SU-DHL-6 (cell line): ENCODE measurements around the gene FADS1.
A peak's percentile ranks its signal among the peaks of the same experiment; 100 is the strongest.

ENCODE experiments used
- H2AFZ ChIP-seq: fragments of 200-600 bp; sonication (generic); 2 replicates; pipeline ENCODE4 v1.6.1; 2014; ENCODE audit warnings: low read depth, mild to moderate bottlenecking, moderate library complexity, mixed read lengths, antibody characterized with exemption, low read length; ENCODE audit not compliant: severe bottlenecking
- H3F3A ChIP-seq: fragments of 200-600 bp; shearing (Covaris generic); 2 replicates; pipeline ENCODE4 v1.6.0; 2016; ENCODE audit warnings: antibody characterized with exemption, mild to moderate bottlenecking; ENCODE audit not compliant: insufficient read depth
- H3K27ac ChIP-seq: fragments of 200-600 bp; sonication (generic); 2 replicates; pipeline ENCODE4 v1.5.1; 2016; ENCODE audit warnings: low read depth, mild to moderate bottlenecking, low read length, moderate library complexity, mixed read lengths
- H3K27me3 ChIP-seq: fragments of 200-600 bp; sonication (generic), shearing (Covaris generic); 2 replicates; pipeline ENCODE4 v1.6.0; 2014; ENCODE audit warnings: mild to moderate bottlenecking, low read length
- H3K36me3 ChIP-seq: fragments of 200-600 bp; sonication (generic); 2 replicates; pipeline ENCODE4 v1.6.1; 2014; ENCODE audit warnings: mild to moderate bottlenecking, low read length, mixed read lengths
- H3K4me2 ChIP-seq: fragments of 300-600, 200-600 bp; shearing (Covaris generic), sonication (generic); 2 replicates; pipeline ENCODE4 v1.6.0; 2014; ENCODE audit warnings: low read length, low read depth, mild to moderate bottlenecking; ENCODE audit not compliant: poor library complexity, severe bottlenecking
- H3K4me3 ChIP-seq: fragments of 200-600 bp; sonication (generic); 2 replicates; pipeline ENCODE4 v1.5.1; 2014; ENCODE audit warnings: antibody characterized with exemption, low read length, mild to moderate bottlenecking, mixed read lengths; ENCODE audit not compliant: insufficient read depth, poor library complexity, severe bottlenecking
- H3K79me2 ChIP-seq: fragments of 200-600 bp; sonication (generic); 2 replicates; pipeline ENCODE4 v1.6.1; 2014; ENCODE audit warnings: mild to moderate bottlenecking, low read length, moderate library complexity; ENCODE audit not compliant: insufficient read depth
- H3K9ac ChIP-seq: fragments of 200-600 bp; sonication (generic); 2 replicates; pipeline ENCODE4 v1.7.0; 2014; ENCODE audit warnings: mild to moderate bottlenecking, low read length
- H3K9me2 ChIP-seq: fragments of 200-600 bp; sonication (generic); replicated peaks from 2 replicates; pipeline ENCODE4 v1.6.1; 2014; ENCODE audit warnings: low read length; ENCODE audit not compliant: insufficient read depth
- H3K9me3 ChIP-seq: fragments of 200-600 bp; sonication (generic); 2 replicates; pipeline ENCODE4 v1.6.1; 2014; ENCODE audit warnings: low read length, mixed read lengths; ENCODE audit not compliant: insufficient read depth
- H4K20me1 ChIP-seq: fragments of 200-600 bp; sonication (generic); 2 replicates; pipeline ENCODE4 v1.6.1; 2014; ENCODE audit warnings: low read depth, mild to moderate bottlenecking, antibody characterized with exemption, low read length, moderate library complexity, mixed read lengths
- EZH2phosphoT487 ChIP-seq: fragments of 200-600 bp; sonication (generic), shearing (Covaris generic); conservative IDR thresholded peaks from 2 replicates; pipeline ENCODE4 v1.6.1; 2018; ENCODE audit warnings: mild to moderate bottlenecking, antibody characterized with exemption, low read length, moderate library complexity, mixed read lengths
- TF ChIP-seq, protein P1 (sequence below): fragments of 200-600 bp; sonication (generic); IDR thresholded peaks from one replicate; pipeline ENCODE4 v1.5.1; 2017; ENCODE audit warnings: antibody characterized with exemption, mild to moderate bottlenecking, low read length, moderate library complexity; ENCODE audit not compliant: insufficient read depth, poor library complexity, severe bottlenecking

The FADS1 gene

DNA sequence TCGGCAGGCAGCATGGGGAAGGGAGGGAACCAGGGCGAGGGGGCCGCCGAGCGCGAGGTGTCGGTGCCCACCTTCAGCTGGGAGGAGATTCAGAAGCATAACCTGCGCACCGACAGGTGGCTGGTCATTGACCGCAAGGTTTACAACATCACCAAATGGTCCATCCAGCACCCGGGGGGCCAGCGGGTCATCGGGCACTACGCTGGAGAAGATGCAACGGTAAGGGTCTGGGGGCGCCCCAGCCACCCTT, 11.5 kb upstream of the FADS1 start:
- Histone ChIP-seq H3K9me2 (no peaks in the 10 kb centered on the region), H3K79me2 (peaks cover 33% of the 10 kb centered on the region), H3K9ac (peak overlapping the region; percentile 81), H3K4me3 (peak overlapping the region; percentile 59), H2AFZ (no peak overlapping the region), H3K27me3 (no peaks in the 10 kb centered on the region), H3K27ac (peak overlapping the region; percentile 75), H3K36me3 (no peaks in the 10 kb centered on the region), H3K9me3 (no peaks in the 10 kb centered on the region), H3K4me2 (peak overlapping the region; percentile 84), H3F3A (0 out of 2 replicates have a peak, but pooled peaks cover 5% of the 10 kb centered on the region), H4K20me1 (no peaks in the 10 kb centered on the region)
- TF ChIP-seq EZH2phosphoT487 = no peak
- TF ChIP-seq, protein P1, sequence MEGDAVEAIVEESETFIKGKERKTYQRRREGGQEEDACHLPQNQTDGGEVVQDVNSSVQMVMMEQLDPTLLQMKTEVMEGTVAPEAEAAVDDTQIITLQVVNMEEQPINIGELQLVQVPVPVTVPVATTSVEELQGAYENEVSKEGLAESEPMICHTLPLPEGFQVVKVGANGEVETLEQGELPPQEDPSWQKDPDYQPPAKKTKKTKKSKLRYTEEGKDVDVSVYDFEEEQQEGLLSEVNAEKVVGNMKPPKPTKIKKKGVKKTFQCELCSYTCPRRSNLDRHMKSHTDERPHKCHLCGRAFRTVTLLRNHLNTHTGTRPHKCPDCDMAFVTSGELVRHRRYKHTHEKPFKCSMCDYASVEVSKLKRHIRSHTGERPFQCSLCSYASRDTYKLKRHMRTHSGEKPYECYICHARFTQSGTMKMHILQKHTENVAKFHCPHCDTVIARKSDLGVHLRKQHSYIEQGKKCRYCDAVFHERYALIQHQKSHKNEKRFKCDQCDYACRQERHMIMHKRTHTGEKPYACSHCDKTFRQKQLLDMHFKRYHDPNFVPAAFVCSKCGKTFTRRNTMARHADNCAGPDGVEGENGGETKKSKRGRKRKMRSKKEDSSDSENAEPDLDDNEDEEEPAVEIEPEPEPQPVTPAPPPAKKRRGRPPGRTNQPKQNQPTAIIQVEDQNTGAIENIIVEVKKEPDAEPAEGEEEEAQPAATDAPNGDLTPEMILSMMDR = no peak

DNA sequence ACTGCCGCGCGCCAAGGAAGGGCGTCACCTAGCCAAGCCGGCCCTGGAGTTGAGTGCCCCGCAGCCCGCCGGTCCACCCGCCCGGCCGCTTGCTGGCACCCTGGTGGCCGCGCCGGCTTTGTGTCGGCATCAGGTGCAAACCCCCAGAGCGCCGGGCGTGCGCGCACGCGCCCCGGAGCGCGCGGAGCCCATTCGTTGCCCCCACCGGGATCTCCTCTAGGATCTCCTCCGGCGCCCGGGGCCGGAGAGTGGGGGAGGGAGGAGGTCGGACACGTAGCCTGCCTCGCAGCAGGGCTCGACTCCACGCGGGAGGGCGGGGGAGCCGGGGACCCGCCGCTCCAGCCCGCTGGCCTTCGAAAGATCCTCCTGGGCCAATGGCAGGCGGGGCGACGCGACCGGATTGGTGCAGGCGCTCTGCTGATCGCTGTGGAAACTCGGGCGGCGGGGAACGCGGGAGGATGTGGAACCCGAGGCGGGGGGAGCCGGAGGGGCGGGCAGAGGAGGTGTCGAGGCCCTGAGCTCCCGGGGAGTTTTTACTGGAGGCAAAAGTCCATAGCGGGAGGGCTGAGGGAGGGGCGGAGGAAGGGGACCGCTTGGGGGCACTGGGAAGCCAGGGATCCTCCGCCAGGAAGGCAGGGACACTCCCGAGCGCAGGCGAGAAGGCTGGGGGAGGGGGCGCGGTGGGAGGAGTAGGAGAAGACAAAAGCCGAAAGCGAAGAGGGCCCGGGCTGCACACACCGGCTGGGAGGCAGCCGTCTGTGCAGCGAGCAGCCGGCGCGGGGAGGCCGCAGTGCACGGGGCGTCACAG, 11.0 kb upstream of the FADS1 start, which contains the start of gene FADS2:
Gene FADS2 (plus strand): TSS at position 730 of the 808 bp plus-strand sequence. CDS start 91 bp downstream, outside the sequence.
- Histone ChIP-seq H3K9ac (peak within 1 kb of the TSS; percentile 81), H3K27ac (peak within 1 kb of the TSS; percentile 75), H3K9me2 (no peaks in the 10 kb centered on the region), H3K4me2 (peak within 1 kb of the TSS; percentile 84), H3K4me3 (peak within 1 kb of the TSS; percentile 59), H3K79me2 (peaks cover 33% of the 10 kb centered on the region), H3F3A (0 out of 2 replicates have a peak, but pooled peaks cover 5% of the 10 kb centered on the region), H3K9me3 (no peaks in the 10 kb centered on the region), H3K36me3 (no peaks in the 10 kb centered on the region), H4K20me1 (no peaks in the 10 kb centered on the region), H2AFZ (peak within 1 kb of the TSS; percentile 29), H3K27me3 (no peaks in the 10 kb centered on the region)
- no peak for TF ChIP-seq EZH2phosphoT487
- TF ChIP-seq, protein P1 = no peak

DNA sequence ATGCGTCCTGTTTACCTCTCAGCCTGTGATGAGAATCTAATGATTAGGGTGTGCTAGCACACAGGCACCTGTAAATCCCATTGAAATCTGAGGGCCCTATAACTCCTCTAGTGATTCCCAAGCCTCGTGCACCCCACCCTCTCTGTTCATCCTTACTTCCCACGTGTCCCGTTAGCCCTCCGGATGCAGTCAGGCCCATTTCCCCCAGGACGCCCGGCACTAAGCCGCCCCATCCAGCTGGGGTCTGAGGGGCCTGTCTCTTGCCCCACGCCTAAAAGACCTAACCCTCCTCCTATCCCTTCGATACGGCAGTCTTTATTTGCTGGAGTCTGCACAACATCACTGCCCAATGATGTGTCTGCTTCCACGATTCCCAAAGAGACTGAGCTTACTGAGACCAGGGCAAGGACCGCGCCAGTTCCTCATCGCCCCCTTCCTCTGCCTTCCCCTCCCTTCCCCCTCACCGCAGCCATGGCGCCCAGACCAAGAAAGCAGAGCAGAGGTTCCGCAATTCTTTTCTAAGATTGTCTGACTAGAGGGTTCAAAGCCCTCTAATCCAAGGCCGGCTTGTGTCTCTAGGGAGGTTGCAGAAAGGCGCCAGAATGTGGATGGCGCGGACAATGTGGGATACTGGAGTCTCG, 10.2 kb upstream of the FADS1 start:
- Histone ChIP-seq H3K27ac (peak overlapping the region; percentile 75), H3K4me3 (peak overlapping the region; percentile 59), H3K79me2 (peaks cover 33% of the 10 kb centered on the region), H3K9me3 (no peaks in the 10 kb centered on the region), H3K36me3 (no peaks in the 10 kb centered on the region), H3K4me2 (peak overlapping the region; percentile 84), H3K27me3 (no peaks in the 10 kb centered on the region), H3K9ac (peak overlapping the region; percentile 81), H4K20me1 (no peaks in the 10 kb centered on the region), H2AFZ (peak overlapping the region; percentile 29), H3F3A (0 out of 2 replicates have a peak, but pooled peaks cover 5% of the 10 kb centered on the region), H3K9me2 (no peaks in the 10 kb centered on the region)
- no peak for TF ChIP-seq EZH2phosphoT487
- TF ChIP-seq, protein P1 = no peak
